Osteoblast (primary cell): ENCODE data around the gene TXLNA. TPM values are rescaled to one million over a fixed set of nuclear protein-coding genes. Genes with fewer than 3 reads are reported as not detected.
A peak's percentile ranks its signal among the peaks of the same experiment; 100 is the strongest.

Experiments used
- DNase-seq: peaks from one replicate; pipeline ENCODE4 v3.0.0; 2011; ENCODE audit warnings: low spot score, mixed read lengths; ENCODE audit not compliant: insufficient read length; ENCODE audit errors: missing footprints
- H2AFZ ChIP-seq: 2 replicates; pipeline ENCODE4 v1.6.0; 2011; ENCODE audit warnings: mild to moderate bottlenecking, low read length
- H3K27ac ChIP-seq: 2 replicates; pipeline ENCODE4 v1.5.1; 2011; ENCODE audit warnings: mild to moderate bottlenecking, low read depth, low read length, moderate library complexity
- H3K27me3 ChIP-seq: 2 replicates; pipeline ENCODE4 v1.6.0; 2012; ENCODE audit warnings: mild to moderate bottlenecking, control low read depth, inconsistent platforms, low read length, moderate library complexity; ENCODE audit not compliant: insufficient read depth
- H3K36me3 ChIP-seq: 2 replicates; pipeline ENCODE4 v1.5.1; 2011; ENCODE audit warnings: mild to moderate bottlenecking, low read length, control low read depth, moderate library complexity; ENCODE audit not compliant: insufficient read depth
- H3K4me1 ChIP-seq: 2 replicates; pipeline ENCODE4 v1.5.1; 2011; ENCODE audit warnings: mild to moderate bottlenecking, low read length, control low read depth, moderate library complexity; ENCODE audit not compliant: insufficient read depth
- H3K4me2 ChIP-seq: 2 replicates; pipeline ENCODE4 v1.6.0; 2011; ENCODE audit warnings: mild to moderate bottlenecking, low read length; ENCODE audit not compliant: insufficient read depth
- H3K4me3 ChIP-seq: fragments of 200-600 bp; sonication (generic); 3 replicates; pipeline ENCODE4 v1.5.1; 2012; ENCODE audit warnings: mild to moderate bottlenecking, low read length, inconsistent platforms; ENCODE audit not compliant: insufficient read depth
- H3K79me2 ChIP-seq: 2 replicates; pipeline ENCODE4 v1.6.0; 2012; ENCODE audit warnings: mild to moderate bottlenecking, low read length, control low read depth, inconsistent platforms; ENCODE audit not compliant: insufficient read depth
- H3K9me3 ChIP-seq: 2 replicates; pipeline ENCODE4 v1.5.1; 2011; ENCODE audit warnings: low read depth, low read length, control low read depth
- H4K20me1 ChIP-seq: 2 replicates; pipeline ENCODE4 v1.6.0; 2012; ENCODE audit warnings: mild to moderate bottlenecking, low read length, control low read depth; ENCODE audit not compliant: insufficient read depth
- total RNA-seq: library from RNA; depleted of rRNA; stranded (reverse); fragments of >200 nt; gene quantifications from 2 replicates; pipeline ENCODE4 v1.2.3, GENCODE V29; 2012
- TF ChIP-seq, protein P1 (sequence below): IDR thresholded peaks from 2 replicates; pipeline ENCODE4 v1.5.1; 2011; ENCODE audit warnings: mild to moderate bottlenecking, low read depth, low read length, moderate library complexity; ENCODE audit errors: extremely low read depth

Gene TXLNA
- total RNA-seq, 1 donor = 136 TPM

DNA sequence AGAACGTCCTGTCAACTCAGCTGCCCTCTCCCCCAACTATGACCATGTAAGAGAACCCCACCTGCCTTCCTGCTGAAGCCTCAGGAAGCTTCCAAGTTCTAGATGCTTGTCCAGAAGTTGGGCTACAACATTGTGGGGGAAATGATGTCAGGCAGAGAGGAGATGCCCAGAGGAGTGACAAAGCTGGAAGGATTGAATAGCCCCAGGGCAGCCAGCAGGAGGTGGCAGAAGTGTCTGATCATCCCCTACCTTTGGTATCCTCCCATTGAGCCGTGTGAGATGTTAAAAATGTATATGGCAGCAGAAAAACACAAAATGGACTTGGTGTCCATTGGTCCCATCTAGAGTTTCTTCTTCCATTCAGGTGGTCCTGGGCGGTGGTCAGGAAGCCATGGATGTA, 49.3 kb downstream of the TXLNA start:
- H2AFZ ChIP-seq = no peak overlapping the region
- peaks cover 4% of the 10 kb centered on the region for H3K4me1 ChIP-seq
- TF ChIP-seq, protein P1, sequence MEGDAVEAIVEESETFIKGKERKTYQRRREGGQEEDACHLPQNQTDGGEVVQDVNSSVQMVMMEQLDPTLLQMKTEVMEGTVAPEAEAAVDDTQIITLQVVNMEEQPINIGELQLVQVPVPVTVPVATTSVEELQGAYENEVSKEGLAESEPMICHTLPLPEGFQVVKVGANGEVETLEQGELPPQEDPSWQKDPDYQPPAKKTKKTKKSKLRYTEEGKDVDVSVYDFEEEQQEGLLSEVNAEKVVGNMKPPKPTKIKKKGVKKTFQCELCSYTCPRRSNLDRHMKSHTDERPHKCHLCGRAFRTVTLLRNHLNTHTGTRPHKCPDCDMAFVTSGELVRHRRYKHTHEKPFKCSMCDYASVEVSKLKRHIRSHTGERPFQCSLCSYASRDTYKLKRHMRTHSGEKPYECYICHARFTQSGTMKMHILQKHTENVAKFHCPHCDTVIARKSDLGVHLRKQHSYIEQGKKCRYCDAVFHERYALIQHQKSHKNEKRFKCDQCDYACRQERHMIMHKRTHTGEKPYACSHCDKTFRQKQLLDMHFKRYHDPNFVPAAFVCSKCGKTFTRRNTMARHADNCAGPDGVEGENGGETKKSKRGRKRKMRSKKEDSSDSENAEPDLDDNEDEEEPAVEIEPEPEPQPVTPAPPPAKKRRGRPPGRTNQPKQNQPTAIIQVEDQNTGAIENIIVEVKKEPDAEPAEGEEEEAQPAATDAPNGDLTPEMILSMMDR = no peak
- peaks cover 67% of the 10 kb centered on the region for H3K36me3 ChIP-seq
- no peak overlapping the region for H3K4me3 ChIP-seq
- H3K27ac ChIP-seq = no peak overlapping the region
- H3K4me2 ChIP-seq = no peak overlapping the region
- DNase-seq = peak; percentile 59
- no peaks in the 10 kb centered on the region for H4K20me1 ChIP-seq
- peaks cover 11% of the 10 kb centered on the region for H3K79me2 ChIP-seq
- no peaks in the 10 kb centered on the region for H3K9me3 ChIP-seq
- H3K27me3 ChIP-seq = no peaks in the 10 kb centered on the region

DNA sequence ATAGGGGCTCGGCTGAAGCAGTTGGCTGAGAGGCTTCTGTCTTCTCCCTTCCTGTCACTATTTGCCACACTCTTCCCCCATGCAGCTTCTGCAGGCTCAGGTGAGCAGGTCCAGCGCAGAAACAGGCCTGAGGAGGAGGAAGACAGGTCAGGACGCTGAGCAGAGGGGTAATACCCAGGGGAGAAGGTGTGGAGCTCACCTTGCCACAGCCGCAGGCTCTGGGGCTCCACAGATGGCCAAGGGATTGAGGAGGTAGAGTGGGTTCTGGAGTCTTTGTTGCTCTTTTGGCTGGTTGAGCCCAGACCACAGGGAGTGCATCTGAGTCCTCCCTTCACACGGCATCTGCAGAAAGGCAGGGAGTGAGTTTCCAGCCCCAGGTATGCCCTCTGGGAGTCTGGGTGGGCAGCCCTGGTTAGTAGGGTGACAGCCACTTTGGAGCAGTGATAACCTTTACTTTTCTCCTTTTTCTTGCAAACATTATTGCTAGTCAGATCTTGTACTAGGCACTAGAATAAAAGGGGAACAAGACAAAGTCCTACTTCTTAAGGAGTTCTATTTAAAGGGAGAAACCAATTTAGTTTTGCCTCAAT, 52.5 kb downstream of the TXLNA start:
- Histone ChIP-seq H2AFZ (no peak overlapping the region), H3K36me3 (peaks cover 46% of the 10 kb centered on the region)
- TF ChIP-seq, protein P1 = no peak

DNA sequence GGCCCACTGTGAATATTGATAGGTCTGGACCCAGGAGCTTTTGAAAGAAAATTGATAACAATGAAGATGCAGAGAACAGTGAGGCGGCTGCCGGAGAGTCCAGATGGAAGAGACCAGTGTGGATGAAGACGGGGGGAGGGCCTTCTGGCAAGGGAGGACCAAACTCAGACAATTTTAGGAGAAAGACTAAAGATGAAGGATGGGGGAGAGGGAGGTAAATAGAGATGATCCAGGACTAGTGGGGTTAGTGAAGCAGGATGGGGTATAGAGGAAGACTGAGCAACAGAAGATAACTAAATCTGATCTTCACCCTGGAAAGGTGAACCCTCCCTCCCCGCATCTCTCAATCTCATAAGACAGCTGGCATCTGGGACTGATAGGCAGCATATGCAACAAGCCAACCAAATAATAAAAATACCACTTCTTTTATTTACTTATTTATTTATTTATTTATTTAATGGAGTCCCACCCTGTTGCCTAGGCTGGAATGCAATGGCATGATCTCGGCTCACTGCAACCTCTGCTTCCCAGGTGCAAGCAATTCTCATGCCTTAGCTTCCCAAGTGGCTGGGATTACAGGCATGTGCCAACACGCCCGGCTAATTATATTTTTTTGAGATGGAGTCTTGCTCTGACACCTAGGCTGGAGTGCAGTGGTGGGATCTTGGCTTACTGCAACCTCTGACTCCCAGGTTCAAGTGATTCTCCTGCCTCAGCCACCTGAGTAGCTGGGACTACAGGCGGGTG, 53.3 kb downstream of the TXLNA start:
- no peaks in the 10 kb centered on the region for H4K20me1 ChIP-seq
- H3K79me2 ChIP-seq = no peaks in the 10 kb centered on the region
- no peaks in the 10 kb centered on the region for H3K27me3 ChIP-seq
- no peak overlapping the region for H3K27ac ChIP-seq
- DNase-seq = no peak
- H3K4me1 ChIP-seq = peaks cover 20% of the 10 kb centered on the region
- H2AFZ ChIP-seq = no peak overlapping the region
- H3K4me3 ChIP-seq = no peak overlapping the region
- TF ChIP-seq, protein P1 = no peak
- H3K4me2 ChIP-seq = no peak overlapping the region
- H3K36me3 ChIP-seq = peaks cover 38% of the 10 kb centered on the region
- no peaks in the 10 kb centered on the region for H3K9me3 ChIP-seq

More for the DNA sequence above, 52.5 kb downstream of the TXLNA start:
- DNase-seq = no peak
- Histone ChIP-seq H3K79me2 (no peaks in the 10 kb centered on the region), H3K4me1 (peaks cover 19% of the 10 kb centered on the region), H4K20me1 (no peaks in the 10 kb centered on the region), H3K4me3 (no peak overlapping the region), H3K27ac (no peak overlapping the region), H3K9me3 (no peaks in the 10 kb centered on the region), H3K27me3 (no peaks in the 10 kb centered on the region), H3K4me2 (no peak overlapping the region)

DNA sequence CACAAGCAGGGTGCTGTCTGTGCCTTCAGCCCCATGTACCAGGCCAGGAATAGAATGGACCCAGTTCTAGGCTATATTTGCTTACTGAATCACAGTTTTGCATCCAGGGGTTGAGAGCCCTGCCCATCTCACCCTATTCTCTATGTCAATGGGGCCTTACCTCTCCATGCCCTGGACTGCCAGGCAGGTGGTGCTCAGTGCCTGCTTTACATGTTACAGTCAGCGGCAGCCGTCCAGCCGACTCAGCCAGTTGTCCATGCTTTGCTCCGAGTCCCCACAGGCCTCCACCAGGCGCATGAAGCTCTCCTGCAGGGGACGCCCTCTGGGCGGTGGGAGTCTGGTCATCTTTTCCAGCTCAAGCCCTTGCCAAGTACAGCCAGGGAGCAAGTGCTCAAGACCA, 55.3 kb downstream of the TXLNA start:
- Histone ChIP-seq H4K20me1 (no peaks in the 10 kb centered on the region), H3K9me3 (no peaks in the 10 kb centered on the region), H3K4me3 (no peak overlapping the region), H3K27me3 (no peaks in the 10 kb centered on the region), H2AFZ (no peak overlapping the region), H3K4me2 (no peak overlapping the region), H3K79me2 (no peaks in the 10 kb centered on the region), H3K27ac (peak overlapping the region; percentile 95), H3K4me1 (peaks cover 20% of the 10 kb centered on the region), H3K36me3 (peaks cover 22% of the 10 kb centered on the region)
- DNase-seq = no peak
- TF ChIP-seq, protein P1 = no peak
